HepG2 (cell line): ENCODE results near the gene GADD45B.
"Not testable (repeated sequence)": the region's sequence is repeated elsewhere in the genome, so short reads cannot be mapped to it uniquely, and the experiment has no call there.

Experiments used
- CREM ChIP-seq, 2 experiments: sonication (generic) in 1 of 2; formaldehyde crosslinking in 1 of 2; IDR thresholded peaks; 2 replicates each; pipeline versions ENCODE4 v1.4.0 to v1.6.1; 2016 to 2020; ENCODE audit warnings: antibody characterized with exemption in 1 of 2, mild to moderate bottlenecking in 1 of 2, missing genetic modification reagents in 1 of 2
- TRAFD1 ChIP-seq: sonication (generic); formaldehyde crosslinking; IDR thresholded peaks from 2 replicates; pipeline ENCODE4 v1.5.1; 2020; ENCODE audit warnings: missing genetic modification reagents, mild to moderate bottlenecking, borderline replicate concordance

GRCh38 chr19:2469915-2470200 is 6.1 kb upstream of the GADD45B start:
- TF ChIP-seq CREM (IDR thresholded peaks at IDR 0.05); CREM (CRISPR knock-in tag; IDR thresholded peaks at IDR 0.05); TRAFD1 (CRISPR knock-in tag): not testable (repeated sequence)
